Neural crest cell (in vitro differentiated cells): ENCODE data around the gene ATOX1. TPM values are rescaled to one million over a fixed set of nuclear protein-coding genes. Genes with fewer than 3 reads are reported as not detected.
"Not testable (repeated sequence)": the region's sequence is repeated elsewhere in the genome, so short reads cannot be mapped to it uniquely, and the experiment has no call there.

Experiments used
- DNase-seq: peaks from one replicate; pipeline ENCODE4 v3.0.0; 2021; ENCODE audit warnings: low read depth, mixed read lengths, low spot score
- H3K27ac Mint-ChIP-seq: one replicate; pipeline ENCODE4 v1.8.0; 2021; ENCODE audit warnings: mild to moderate bottlenecking, mixed read lengths; ENCODE audit not compliant: unreplicated experiment
- H3K27me3 Mint-ChIP-seq: 2 replicates; pipeline ENCODE4 v1.8.0; 2021; ENCODE audit warnings: low read depth, mild to moderate bottlenecking, mixed read lengths
- H3K36me3 Mint-ChIP-seq: 2 replicates; pipeline ENCODE4 v1.8.0; 2021; ENCODE audit warnings: low read depth, mild to moderate bottlenecking, mixed read lengths
- H3K4me1 Mint-ChIP-seq: 2 replicates; pipeline ENCODE4 v1.8.0; 2021; ENCODE audit warnings: mixed read lengths
- H3K4me3 Mint-ChIP-seq: one replicate; pipeline ENCODE4 v1.8.0; 2021; ENCODE audit warnings: mild to moderate bottlenecking, mixed read lengths
- H3K9me3 Mint-ChIP-seq: 2 replicates; pipeline ENCODE4 v1.8.0; 2021; ENCODE audit warnings: mixed read lengths
- total RNA-seq: library from RNA; stranded (reverse); gene quantifications from 2 replicates; pipeline ENCODE4 v1.2.1, GENCODE V29; 2021
- TF ChIP-seq, protein P1 (sequence below): fragments of 200-600 bp; sonication (generic); conservative IDR thresholded peaks from 2 replicates; pipeline ENCODE4 v1.5.0; 2021; ENCODE audit warnings: antibody characterized with exemption, mild to moderate bottlenecking

ATOX1 gene
- total RNA-seq, 1 donor from 2014 or later, result 84.6 TPM

GRCh38 chr5:151795426-151795825 lies 37.0 kb upstream of the ATOX1 start:
- no peak for DNase-seq
- Mint-ChIP-seq H3K27ac (no peak overlapping the region), H3K27me3 (no peaks in the 10 kb centered on the region), H3K36me3 (peaks cover 31% of the 10 kb centered on the region), H3K4me3 (no peak overlapping the region), H3K9me3 (no peaks in the 10 kb centered on the region), H3K4me1 (no peaks in the 10 kb centered on the region)
- TF ChIP-seq, protein P1, sequence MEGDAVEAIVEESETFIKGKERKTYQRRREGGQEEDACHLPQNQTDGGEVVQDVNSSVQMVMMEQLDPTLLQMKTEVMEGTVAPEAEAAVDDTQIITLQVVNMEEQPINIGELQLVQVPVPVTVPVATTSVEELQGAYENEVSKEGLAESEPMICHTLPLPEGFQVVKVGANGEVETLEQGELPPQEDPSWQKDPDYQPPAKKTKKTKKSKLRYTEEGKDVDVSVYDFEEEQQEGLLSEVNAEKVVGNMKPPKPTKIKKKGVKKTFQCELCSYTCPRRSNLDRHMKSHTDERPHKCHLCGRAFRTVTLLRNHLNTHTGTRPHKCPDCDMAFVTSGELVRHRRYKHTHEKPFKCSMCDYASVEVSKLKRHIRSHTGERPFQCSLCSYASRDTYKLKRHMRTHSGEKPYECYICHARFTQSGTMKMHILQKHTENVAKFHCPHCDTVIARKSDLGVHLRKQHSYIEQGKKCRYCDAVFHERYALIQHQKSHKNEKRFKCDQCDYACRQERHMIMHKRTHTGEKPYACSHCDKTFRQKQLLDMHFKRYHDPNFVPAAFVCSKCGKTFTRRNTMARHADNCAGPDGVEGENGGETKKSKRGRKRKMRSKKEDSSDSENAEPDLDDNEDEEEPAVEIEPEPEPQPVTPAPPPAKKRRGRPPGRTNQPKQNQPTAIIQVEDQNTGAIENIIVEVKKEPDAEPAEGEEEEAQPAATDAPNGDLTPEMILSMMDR, result no peak

GRCh38 chr5:151793358-151793757 lies 34.9 kb upstream of the ATOX1 start:
- no peak for DNase-seq
- H3K27me3 Mint-ChIP-seq, result no peaks in the 10 kb centered on the region
- no peak overlapping the region for H3K27ac Mint-ChIP-seq
- no peaks in the 10 kb centered on the region for H3K4me1 Mint-ChIP-seq
- no peaks in the 10 kb centered on the region for H3K9me3 Mint-ChIP-seq
- TF ChIP-seq, protein P1, result no peak
- H3K4me3 Mint-ChIP-seq, result no peak overlapping the region
- peaks cover 27% of the 10 kb centered on the region for H3K36me3 Mint-ChIP-seq

GRCh38 chr5:151787817-151788216 lies 29.4 kb upstream of the ATOX1 start:
- no peak overlapping the region for H3K4me3 Mint-ChIP-seq
- H3K9me3 Mint-ChIP-seq, result no peaks in the 10 kb centered on the region
- TF ChIP-seq, protein P1, result no peak
- peaks cover 9% of the 10 kb centered on the region for H3K4me1 Mint-ChIP-seq
- H3K27me3 Mint-ChIP-seq, result no peaks in the 10 kb centered on the region
- DNase-seq, result no peak
- no peak overlapping the region for H3K27ac Mint-ChIP-seq
- H3K36me3 Mint-ChIP-seq, result peaks cover 15% of the 10 kb centered on the region

- H3K4me3 Mint-ChIP-seq, result no peak overlapping the region
- H3K9me3 Mint-ChIP-seq, result no peaks in the 10 kb centered on the region
- H3K36me3 Mint-ChIP-seq, result peaks cover 7% of the 10 kb centered on the region
Measured at GRCh38 chr5:151786468-151786867, 28.0 kb upstream of the ATOX1 start.

DNA sequence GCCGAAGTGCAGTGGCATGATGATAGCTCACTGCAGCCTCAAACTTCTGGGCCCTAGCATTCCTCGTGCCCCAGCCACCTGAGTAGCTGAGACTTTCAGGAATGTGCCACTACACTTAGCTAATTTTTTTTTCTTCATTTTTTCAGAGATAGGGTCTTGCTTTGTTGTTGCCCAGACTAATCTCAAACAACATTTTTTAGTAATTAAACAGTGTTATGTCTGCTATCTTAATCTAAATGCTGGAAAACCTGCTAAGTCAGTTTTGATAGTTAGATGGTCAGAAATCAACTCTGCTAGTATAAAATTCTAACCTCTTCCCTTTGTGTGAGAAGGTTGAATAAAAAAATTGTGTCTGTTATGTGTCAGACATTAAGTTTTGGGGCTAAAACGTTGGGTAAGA lies 25.7 kb upstream of the ATOX1 start:
- TF ChIP-seq, protein P1, result no peak
- no peak overlapping the region for H3K27ac Mint-ChIP-seq
- H3K36me3 Mint-ChIP-seq, result peaks cover 1% of the 10 kb centered on the region
- no peaks in the 10 kb centered on the region for H3K27me3 Mint-ChIP-seq
- no peak for DNase-seq
- H3K4me1 Mint-ChIP-seq, result peaks cover 30% of the 10 kb centered on the region
- no peaks in the 10 kb centered on the region for H3K9me3 Mint-ChIP-seq
- H3K4me3 Mint-ChIP-seq, result no peak overlapping the region

More at GRCh38 chr5:151786468-151786867, 28.0 kb upstream of the ATOX1 start:
- TF ChIP-seq, protein P1, result no peak
- no peak for DNase-seq
- no peaks in the 10 kb centered on the region for H3K27me3 Mint-ChIP-seq
- H3K27ac Mint-ChIP-seq, result no peak overlapping the region
- H3K4me1 Mint-ChIP-seq, result peaks cover 10% of the 10 kb centered on the region

DNA sequence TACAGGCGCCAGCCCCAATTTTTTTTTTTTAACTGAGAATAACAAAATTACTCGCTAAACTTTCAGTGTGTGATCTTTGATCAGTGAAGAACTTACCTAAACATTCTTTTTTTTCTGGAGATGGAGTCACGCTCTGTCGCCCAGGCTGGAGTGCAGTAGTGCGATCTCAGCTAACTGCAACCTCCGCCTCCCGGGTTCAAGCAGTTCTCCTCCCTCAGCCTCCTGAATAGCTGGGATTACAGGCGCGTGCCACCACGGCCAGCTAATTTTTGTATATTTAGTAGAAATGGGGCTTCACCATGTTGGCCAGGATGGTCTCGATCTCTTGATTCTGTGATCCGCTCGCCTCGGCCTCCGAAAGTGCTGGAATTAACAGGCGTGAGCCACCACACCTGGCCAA lies 25.2 kb upstream of the ATOX1 start:
- not testable (repeated sequence) for DNase-seq

More for the DNA sequence above, 25.2 kb upstream of the ATOX1 start:
- H3K4me1 Mint-ChIP-seq, result peaks cover 34% of the 10 kb centered on the region
- H3K27ac Mint-ChIP-seq, H3K27me3 Mint-ChIP-seq, H3K4me3 Mint-ChIP-seq, H3K9me3 Mint-ChIP-seq, H3K36me3 Mint-ChIP-seq: not testable (repeated sequence)
